GM10266 (cell line): ENCODE data around the gene AFF1.

Source experiments
- DNase-seq: peaks from one replicate; pipeline ENCODE4 v3.0.0; 2012; ENCODE audit errors: extremely low spot score
- CTCF ChIP-seq: IDR thresholded peaks from 2 replicates; pipeline ENCODE4 v1.5.1; 2012; ENCODE audit warnings: mild to moderate bottlenecking, low read depth; ENCODE audit not compliant: control insufficient read depth, insufficient read depth; ENCODE audit errors: missing control alignments

Gene AFF1

GRCh38 chr4:86924811-86925210 lies 10.0 kb upstream of the AFF1 start:
- no peak for DNase-seq
- no peak for TF ChIP-seq CTCF

GRCh38 chr4:86926435-86927086 lies 8.2 kb upstream of the AFF1 start:
- no peak for DNase-seq
- TF ChIP-seq CTCF: no peak

GRCh38 chr4:86927843-86928395 lies 6.9 kb upstream of the AFF1 start:
- TF ChIP-seq CTCF: no peak
- no peak for DNase-seq

DNA sequence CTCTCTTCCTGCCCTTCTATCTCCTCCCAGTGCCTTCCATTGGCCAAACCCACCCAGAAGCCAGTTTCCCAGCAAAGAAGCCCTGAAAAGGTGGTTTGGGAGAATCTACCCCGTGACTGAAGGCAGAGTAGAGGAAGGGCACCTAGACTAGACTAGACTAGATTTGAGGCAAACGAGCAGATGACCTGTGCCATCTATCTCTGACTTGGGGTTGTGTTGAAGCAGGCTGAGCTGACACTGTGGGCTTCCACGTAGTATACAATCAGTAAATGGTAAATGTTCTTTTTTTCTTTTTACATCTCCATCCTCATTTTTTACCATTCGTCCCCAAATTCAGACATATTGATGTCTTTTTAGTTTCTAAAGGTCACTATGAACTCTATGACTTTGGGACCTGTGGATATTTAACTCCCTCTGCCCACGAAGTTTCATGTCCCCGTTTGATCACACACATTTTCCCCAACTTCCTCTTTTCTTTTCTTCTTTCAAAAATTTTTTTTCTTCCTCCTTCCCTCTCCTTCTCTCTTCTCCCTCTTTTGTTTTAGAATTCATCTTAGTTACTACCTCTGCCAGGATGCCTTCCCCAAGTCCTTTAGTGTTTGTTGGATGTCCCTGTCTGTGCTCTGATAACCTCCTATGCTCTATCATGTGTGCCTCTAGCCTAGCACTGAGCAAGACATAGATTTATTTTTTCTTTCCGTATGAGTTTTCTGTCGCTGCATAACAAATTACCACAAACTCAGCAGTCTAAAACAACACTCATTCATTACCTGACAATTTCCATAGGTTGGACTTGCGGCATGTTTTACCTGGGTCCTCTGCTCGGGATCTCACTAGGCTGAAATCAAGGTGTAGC lies 6.2 kb upstream of the AFF1 start:
- no peak for TF ChIP-seq CTCF
- DNase-seq: no peak

GRCh38 chr4:86934147-86934770 lies 552 bp upstream of the AFF1 start:
- DNase-seq: no peak
- TF ChIP-seq CTCF: no peak

GRCh38 chr4:86935566-86935852 lies 698 bp downstream of the AFF1 start:
- no peak for TF ChIP-seq CTCF
- no peak for DNase-seq
